Kidney (tissue), 14 donors: Measurements from ENCODE around the gene DIAPH1. TPM values are rescaled to one million over a fixed set of nuclear protein-coding genes. Genes with fewer than 3 reads are reported as not detected.

Experiments
- DNase-seq, 5 donors: peaks; one replicate each; pipeline ENCODE4 v3.0.0-alpha.2; 2013 to 2020
- FAIRE-seq: peaks from 2 replicates; lab custom pipeline; 2012; peaks lifted over from hg19 to GRCh38; lab: Jason Lieb, UNC
- H3K27ac ChIP-seq, 2 donors: one replicate each; pipeline ENCODE4 v1.7.0; 2013; ENCODE audit warnings: low read depth in 2 of 2, low read length in 2 of 2, inconsistent platforms in 1 of 2
- H3K27me3 ChIP-seq: one replicate; pipeline ENCODE4 v1.7.1; 2013; ENCODE audit warnings: low read length, inconsistent platforms; ENCODE audit not compliant: control insufficient read depth, insufficient read depth
- H3K36me3 ChIP-seq, 3 donors: one replicate each; pipeline versions ENCODE4 v1.7.0 to v1.7.1; 2013; ENCODE audit warnings: low read length in 3 of 3, control low read depth in 1 of 3, inconsistent platforms in 1 of 3; ENCODE audit not compliant: insufficient read depth in 3 of 3, control insufficient read depth in 2 of 3
- H3K4me1 ChIP-seq, 3 donors: one replicate each; pipeline versions ENCODE4 v1.7.0 to v1.7.1; 2013; ENCODE audit warnings: low read length in 3 of 3, inconsistent platforms in 1 of 3, low read depth in 1 of 3; ENCODE audit not compliant: control insufficient read depth in 2 of 3, insufficient read depth in 2 of 3
- H3K4me3 ChIP-seq, 3 donors: one replicate each; pipeline versions ENCODE4 v1.7.0 to v1.8.1; 2013; ENCODE audit warnings: low read length in 3 of 3, control low read depth in 1 of 3, inconsistent platforms in 1 of 3
- H3K9ac ChIP-seq, 3 donors: one replicate each; pipeline versions ENCODE4 v1.7.0 to v1.7.1; 2013; ENCODE audit warnings: low read length in 3 of 3, control low read depth in 1 of 3, inconsistent platforms in 1 of 3
- H3K9me3 ChIP-seq, 3 donors: one replicate each; pipeline versions ENCODE4 v1.7.0 to v1.7.1; 2013; ENCODE audit warnings: low read length in 3 of 3, control low read depth in 1 of 3, inconsistent platforms in 1 of 3; ENCODE audit not compliant: control insufficient read depth in 2 of 3, insufficient read depth in 1 of 3
- intact Hi-C: fragments of 100-400 bp; cut with DNase I; formaldehyde crosslinking; loops from one replicate; pipeline ENCODE4 v1.11.1; 2022
- polyA plus RNA-seq: library from polyadenylated mRNA; stranded (reverse); fragments of 350-450 nt; fragmentation: Illumina TruSeq; extraction: RNeasy Lipid Tissue Mini Kit (QIAGEN cat#74804); gene quantifications from one replicate; pipeline ENCODE4 v1.2.3, GENCODE V29; 2014; ENCODE audit warnings: low read depth, low replicate concordance; ENCODE audit not compliant: insufficient read depth
- total RNA-seq: library from RNA; stranded (reverse); fragmentation: NEBNext Ultra II Directional; extraction: Animal tissue kit (Norgen Biotek cat#: 25700); gene quantifications from one replicate; pipeline ENCODE4 v1.2.1, GENCODE V29; 2021
- TF ChIP-seq, protein P1 (sequence below): IDR thresholded peaks from 3 replicates; pipeline ENCODE4 v1.5.1; 2012; ENCODE audit warnings: mild to moderate bottlenecking, moderate library complexity, borderline replicate concordance; ENCODE audit not compliant: insufficient read depth; ENCODE audit errors: extremely low read depth
- donor health status: control.
- donor health status: control.
- donor health status: control.
- donor health status: control.
- donor health status: control.
- donor health status: DM: yes; HTN: yes; CAD: no.
- donor health status: Normal renal cell carcinoma (clear cell type).

DIAPH1 gene
- total and polyA plus RNA-seq, 2 donors from 2014 or later = 60.6 to 156 TPM

DNA sequence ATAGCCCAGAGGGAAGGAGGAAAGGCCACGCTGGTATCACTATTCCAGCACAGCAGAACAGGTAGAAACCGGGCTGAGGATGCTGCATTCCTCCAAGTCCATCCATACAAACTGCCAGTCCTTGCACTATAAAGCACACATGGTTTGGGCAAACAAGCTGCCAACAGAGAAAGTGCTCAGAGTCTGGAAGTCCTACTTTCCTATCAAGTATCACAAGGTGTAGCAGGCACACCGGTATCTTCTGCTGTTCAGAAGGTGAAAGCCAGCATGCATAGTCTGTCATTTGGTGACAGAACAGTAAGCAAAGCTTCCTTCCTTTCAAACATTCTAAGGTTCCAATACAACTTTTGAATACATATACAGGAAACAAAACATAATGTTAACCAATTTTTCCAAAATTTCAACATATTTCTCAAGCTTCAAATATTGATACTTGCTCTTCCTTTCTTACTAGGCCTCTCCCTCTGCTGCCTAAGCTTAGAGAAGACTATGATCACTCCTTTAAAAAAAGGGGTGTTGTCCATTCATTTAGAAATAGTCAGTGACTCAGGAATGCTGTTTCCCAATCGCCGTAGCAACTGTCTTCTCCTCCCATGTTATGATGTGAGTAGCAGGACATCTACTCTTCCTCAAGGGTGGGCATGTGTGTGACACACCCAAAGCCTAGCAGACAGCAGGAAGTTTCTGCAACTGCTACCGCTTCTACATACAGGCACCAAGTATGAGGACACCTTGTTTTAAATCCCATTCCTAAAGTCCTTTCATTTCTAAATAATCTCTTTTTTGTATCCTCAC, 14.7 kb downstream of the DIAPH1 start:
- H3K36me3 ChIP-seq = no peaks in the 10 kb centered on the region
- no peak overlapping the region for H3K4me3 ChIP-seq
- no peaks in the 10 kb centered on the region for H3K9me3 ChIP-seq
- intact Hi-C loops = no loop called here
- FAIRE-seq (peak; percentile 6), DNase-seq (peak in 2 of 5 donors; percentile 12 to 53)
- H3K9ac ChIP-seq = peak overlapping the region in 1 of 3 donors; percentile 34
- H3K27me3 ChIP-seq = no peaks in the 10 kb centered on the region
- TF ChIP-seq, protein P1, sequence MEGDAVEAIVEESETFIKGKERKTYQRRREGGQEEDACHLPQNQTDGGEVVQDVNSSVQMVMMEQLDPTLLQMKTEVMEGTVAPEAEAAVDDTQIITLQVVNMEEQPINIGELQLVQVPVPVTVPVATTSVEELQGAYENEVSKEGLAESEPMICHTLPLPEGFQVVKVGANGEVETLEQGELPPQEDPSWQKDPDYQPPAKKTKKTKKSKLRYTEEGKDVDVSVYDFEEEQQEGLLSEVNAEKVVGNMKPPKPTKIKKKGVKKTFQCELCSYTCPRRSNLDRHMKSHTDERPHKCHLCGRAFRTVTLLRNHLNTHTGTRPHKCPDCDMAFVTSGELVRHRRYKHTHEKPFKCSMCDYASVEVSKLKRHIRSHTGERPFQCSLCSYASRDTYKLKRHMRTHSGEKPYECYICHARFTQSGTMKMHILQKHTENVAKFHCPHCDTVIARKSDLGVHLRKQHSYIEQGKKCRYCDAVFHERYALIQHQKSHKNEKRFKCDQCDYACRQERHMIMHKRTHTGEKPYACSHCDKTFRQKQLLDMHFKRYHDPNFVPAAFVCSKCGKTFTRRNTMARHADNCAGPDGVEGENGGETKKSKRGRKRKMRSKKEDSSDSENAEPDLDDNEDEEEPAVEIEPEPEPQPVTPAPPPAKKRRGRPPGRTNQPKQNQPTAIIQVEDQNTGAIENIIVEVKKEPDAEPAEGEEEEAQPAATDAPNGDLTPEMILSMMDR = no peak
- peaks cover 0 to 17% (median 6%) of the 10 kb centered on the region in 3 donors for H3K4me1 ChIP-seq
- no peak overlapping the region for H3K27ac ChIP-seq

DNA sequence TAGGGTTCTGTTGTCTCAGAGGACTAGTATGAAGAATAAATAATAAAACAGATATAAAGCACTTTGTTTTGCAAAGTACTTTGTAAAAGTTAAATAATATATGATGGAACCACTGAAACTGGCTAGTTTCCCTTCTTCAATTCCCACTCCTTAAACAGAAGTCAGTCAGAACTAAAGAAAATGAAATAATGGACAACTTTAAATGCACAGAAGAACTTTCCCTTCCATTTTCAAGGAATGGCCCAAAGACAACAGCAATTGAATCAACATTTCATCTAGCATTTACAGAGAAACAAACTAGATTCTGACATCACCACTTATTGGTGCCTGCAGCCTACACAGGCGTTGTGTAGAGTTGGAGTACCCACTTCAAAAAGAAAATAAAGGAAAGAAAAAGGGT, 16.2 kb downstream of the DIAPH1 start:
- Histone ChIP-seq H3K4me1 (peaks cover 0 to 22% (median 6%) of the 10 kb centered on the region in 3 donors), H3K27ac (no peak overlapping the region), H3K9ac (no peak overlapping the region), H3K4me3 (no peak overlapping the region), H3K27me3 (no peaks in the 10 kb centered on the region), H3K36me3 (no peaks in the 10 kb centered on the region), H3K9me3 (no peaks in the 10 kb centered on the region)
- intact Hi-C loops = no loop called here
- DNase-seq (no peak), FAIRE-seq (no peak)
- TF ChIP-seq, protein P1 = no peak

DNA sequence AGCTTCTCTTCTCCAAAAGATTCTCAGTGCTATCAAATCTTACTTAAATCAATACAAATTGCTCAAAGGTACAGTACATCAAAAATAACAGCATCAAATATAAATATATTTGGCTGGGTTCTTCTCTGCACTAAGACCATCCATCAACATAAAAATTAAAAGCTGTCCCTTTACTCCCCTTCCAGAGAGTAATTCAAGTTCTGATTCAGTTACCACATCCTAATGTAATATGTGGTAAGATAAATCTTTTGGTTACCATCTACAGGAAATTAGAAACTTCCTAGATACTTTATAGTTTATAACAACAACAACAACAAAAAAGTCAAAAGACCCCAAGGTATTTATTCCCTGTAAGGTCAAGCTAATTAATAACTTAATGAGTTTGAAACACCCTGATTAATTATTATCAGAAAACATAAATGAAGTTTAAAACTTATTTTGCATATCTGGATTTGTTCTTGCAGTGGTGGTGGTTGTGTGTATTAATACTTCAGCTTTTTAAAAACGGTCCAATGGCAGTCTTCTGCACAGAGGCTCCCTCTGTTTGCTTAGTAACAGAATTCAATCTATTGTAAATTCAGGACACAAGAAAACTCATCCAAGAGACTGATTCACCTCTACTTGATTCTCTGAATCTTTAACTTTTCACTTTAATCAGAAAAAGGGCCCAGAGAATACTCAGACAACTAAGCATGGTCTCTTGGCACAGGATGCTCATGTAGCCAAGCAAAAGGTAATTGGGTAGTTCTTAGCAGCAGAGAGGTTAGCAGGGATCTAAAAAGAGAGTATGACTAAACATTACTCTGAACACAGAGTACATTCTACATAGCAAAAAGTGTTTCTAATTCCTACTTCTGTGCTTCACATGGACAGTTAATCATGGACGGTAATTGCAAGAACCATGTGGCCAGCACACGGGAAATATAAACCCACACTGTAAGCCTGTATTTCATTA, 20.1 kb downstream of the DIAPH1 start:
- TF ChIP-seq, protein P1 = no peak
- Histone ChIP-seq H3K27ac (peak overlapping the region in 1 of 2 donors; percentile 32), H3K36me3 (no peaks in the 10 kb centered on the region), H3K4me1 (peaks cover 0 to 10% (median 0%) of the 10 kb centered on the region in 3 donors), H3K4me3 (no peak overlapping the region), H3K9ac (no peak overlapping the region), H3K27me3 (no peaks in the 10 kb centered on the region), H3K9me3 (no peaks in the 10 kb centered on the region)
- intact Hi-C loops = no loop called here
- DNase-seq (no peak), FAIRE-seq (no peak)
